ENCODE results near the gene SP8.

SP8 gene

GRCh38 chr7:20793694-20794394 is 7.2 kb upstream of the SP8 start:
- DNase-seq: no peak

GRCh38 chr7:20793248-20793647 is 6.6 kb upstream of the SP8 start:
- no peak for DNase-seq

GRCh38 chr7:20791538-20792434 is 5.1 kb upstream of the SP8 start:
- no peak for DNase-seq

- no peak for DNase-seq
Observed at GRCh38 chr7:20790375-20790774, 3.7 kb upstream of the SP8 start.

GRCh38 chr7:20788420-20788990 is 1.8 kb upstream of the SP8 start:
- no peak for DNase-seq

- no peak for DNase-seq
Observed at GRCh38 chr7:20787660-20788419, 1.2 kb upstream of the SP8 start.

- DNase-seq: no peak
Observed at GRCh38 chr7:20786421-20786778, 286 bp downstream of the SP8 start.

- no peak for DNase-seq
Observed at GRCh38 chr7:20786049-20786412, 655 bp downstream of the SP8 start.

- DNase-seq: no peak
Observed at GRCh38 chr7:20785157-20786048, 1.3 kb downstream of the SP8 start.

GRCh38 chr7:20784388-20785156 is 2.1 kb downstream of the SP8 start:
- no peak for DNase-seq

- DNase-seq: no peak
Observed at GRCh38 chr7:20783700-20784387, 2.8 kb downstream of the SP8 start.

- DNase-seq: no peak
Observed at GRCh38 chr7:20783125-20783699, 3.5 kb downstream of the SP8 start.

GRCh38 chr7:20779041-20779440 is 7.6 kb downstream of the SP8 start:
- no peak for DNase-seq

- DNase-seq: no peak
Observed at GRCh38 chr7:20778063-20778721, 8.5 kb downstream of the SP8 start.

GRCh38 chr7:20777377-20778062 is 9.2 kb downstream of the SP8 start:
- no peak for DNase-seq

- DNase-seq: no peak
Observed at GRCh38 chr7:20776942-20777341, 9.7 kb downstream of the SP8 start.

GRCh38 chr7:20776214-20776911 is 10.3 kb downstream of the SP8 start:
- DNase-seq: no peak

- DNase-seq: no peak
Observed at GRCh38 chr7:20754001-20754400, 32.7 kb downstream of the SP8 start.

- DNase-seq: no peak
Observed at GRCh38 chr7:20749906-20750305, 36.8 kb downstream of the SP8 start.

Data from activated gamma-delta T cell (primary cell).